Inflammatory macrophage (primary cell): ENCODE measurements around the gene ITM2B.
"Not testable (repeated sequence)": the region's sequence is repeated elsewhere in the genome, so short reads cannot be mapped to it uniquely, and the experiment has no call there.

ENCODE experiments used
- DNase-seq, 2 donors: peaks; one replicate each; pipeline ENCODE4 v3.0.0-alpha.2; 2020 to 2022

ITM2B gene

GRCh38 chr13:48230541-48230940 lies 2.5 kb upstream of the ITM2B start:
- no peak for DNase-seq

DNA sequence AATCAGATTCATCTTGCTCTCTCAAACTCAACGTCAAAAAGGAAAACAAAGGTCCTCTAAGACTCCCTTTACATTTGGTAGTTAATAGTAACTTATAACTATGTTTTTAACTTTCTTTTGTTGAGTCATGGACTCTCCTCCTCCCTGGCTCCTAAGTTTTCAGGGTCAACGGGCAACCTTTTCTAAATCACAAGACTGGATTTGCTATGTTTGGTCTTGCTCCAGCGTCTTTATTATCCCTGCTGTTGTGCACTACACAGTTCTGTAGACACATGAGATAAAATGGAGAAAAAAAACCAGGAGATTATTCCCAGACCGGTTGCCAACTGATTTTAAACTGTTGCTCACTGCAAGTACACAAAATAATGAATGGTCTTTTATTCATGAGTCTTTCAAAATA lies 1.9 kb upstream of the ITM2B start:
- no peak for DNase-seq

DNA sequence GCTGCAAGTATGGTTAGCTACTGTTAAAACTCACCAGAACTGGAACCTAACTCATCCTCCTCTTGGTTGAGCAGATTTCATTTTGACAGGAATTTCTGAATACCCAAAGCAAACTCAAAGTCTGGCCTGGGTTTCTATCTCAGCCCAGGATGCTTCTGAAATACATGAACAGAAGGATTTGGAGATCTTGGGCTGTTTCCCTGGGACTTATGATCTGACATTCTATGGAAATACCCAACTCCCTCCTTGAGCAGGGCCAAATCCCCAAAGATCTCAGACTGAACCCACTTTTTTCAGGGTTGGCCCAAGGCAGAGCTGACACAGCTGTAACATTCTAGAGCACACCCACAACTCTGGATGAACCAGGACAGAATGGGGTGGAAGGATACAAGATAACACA lies 1.1 kb upstream of the ITM2B start:
- no peak for DNase-seq

DNA sequence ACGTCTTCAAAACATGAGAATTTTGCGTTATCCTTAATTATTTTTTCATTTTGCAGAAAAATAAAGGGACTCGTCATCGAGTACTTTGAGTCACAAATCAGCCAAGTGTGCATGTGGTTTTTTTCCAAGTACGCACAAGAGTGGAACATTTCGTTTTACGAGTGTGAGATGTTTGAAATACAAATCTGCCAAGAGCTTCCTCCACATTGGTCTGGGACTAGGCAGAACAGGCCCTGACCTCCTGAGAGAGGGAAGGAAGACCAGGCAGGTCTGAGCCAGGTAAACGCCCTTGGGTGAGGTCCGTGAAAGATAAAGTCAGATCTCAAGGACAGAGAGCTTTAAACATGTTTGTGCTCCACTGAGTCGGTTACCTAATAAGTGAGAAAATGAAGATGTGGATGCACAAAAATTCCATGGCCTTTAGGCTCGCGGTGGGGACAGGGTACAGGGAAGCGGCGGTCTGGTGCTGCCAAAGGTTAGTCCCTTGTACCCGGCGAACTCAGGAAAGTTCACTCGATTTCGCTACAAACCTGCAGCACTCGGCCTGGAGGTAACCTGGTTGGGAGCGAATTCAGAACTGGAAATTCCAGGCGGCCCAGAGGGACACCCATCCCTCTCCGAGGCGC lies 473 bp upstream of the ITM2B start:
- DNase-seq = no peak

DNA sequence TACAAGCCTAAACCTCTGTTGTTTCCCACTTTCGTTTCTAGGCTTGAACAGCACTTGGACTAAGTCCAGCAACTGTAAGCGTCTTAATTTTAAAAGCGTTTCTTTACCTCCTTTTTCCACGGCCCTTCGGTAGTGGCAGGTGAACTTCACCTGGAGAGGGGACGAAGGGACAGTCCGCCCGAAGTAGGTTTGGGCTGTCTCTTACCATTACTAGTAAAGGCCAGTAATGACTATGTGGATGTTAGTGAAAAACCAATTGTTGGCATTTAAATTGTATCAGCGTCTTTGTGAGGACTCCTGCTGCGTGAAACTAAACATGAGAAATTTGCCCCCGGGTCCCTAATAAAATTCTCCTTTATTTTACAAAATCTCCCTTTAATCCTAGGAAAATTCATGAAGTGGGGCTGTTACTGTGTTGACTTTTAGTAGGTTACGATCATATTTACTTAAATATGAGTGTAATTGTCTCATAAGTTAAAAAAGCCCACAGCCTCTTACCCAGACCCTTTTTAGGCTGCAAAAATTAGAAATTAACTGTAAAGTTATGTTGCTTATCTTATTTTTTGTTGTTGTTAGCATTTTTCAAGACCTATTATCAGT lies 983 bp downstream of the ITM2B start:
- DNase-seq = peak in 1 of 2 donors; percentile 60

- peak in 1 of 2 donors; percentile 42 for DNase-seq
Observed at GRCh38 chr13:48234566-48235340, 1.7 kb downstream of the ITM2B start.

GRCh38 chr13:48235341-48236135 lies 2.5 kb downstream of the ITM2B start:
- peak in 1 of 2 donors; percentile 30 for DNase-seq

- DNase-seq = peak; percentile 78 to 87
Observed at GRCh38 chr13:48236528-48237353, 3.7 kb downstream of the ITM2B start.

DNA sequence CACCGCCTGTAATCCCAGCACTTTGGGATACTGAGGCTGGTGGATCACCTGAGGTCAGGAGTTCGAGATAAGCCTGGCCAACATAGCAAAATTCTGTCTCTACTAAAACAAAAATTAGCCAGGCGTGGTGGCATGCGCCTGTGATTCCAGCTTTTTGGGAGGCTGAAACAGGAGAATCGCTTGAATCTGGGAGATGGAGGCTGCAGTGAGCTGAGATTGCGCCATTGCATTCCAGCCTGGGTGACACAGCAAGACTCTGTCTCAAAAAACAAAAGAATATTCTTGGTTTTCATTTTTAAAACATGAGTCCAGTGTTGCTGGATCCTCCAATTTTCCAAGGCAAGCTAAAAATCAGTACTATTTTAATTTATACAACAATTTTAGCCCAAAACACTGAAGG lies 6.4 kb downstream of the ITM2B start:
- DNase-seq = not testable (repeated sequence)

DNA sequence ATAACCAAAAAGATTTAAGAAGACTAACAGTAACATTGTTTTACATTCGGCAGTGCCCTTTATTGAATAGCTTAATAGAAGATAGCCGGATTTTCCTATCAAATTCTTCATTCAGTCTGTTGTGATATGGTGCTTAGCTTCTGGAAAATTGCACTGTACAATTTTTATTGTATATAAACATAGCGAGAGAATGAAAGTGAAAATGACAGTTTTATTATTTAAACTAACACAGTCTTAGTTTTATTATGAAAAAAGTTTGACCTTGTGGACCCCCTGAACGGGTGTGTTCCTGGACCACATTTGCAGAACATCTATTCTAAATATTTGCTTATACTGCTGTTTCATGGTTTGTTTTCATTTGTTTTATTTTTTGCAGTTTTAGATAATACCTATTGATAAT lies 8.6 kb downstream of the ITM2B start:
- DNase-seq = no peak

DNA sequence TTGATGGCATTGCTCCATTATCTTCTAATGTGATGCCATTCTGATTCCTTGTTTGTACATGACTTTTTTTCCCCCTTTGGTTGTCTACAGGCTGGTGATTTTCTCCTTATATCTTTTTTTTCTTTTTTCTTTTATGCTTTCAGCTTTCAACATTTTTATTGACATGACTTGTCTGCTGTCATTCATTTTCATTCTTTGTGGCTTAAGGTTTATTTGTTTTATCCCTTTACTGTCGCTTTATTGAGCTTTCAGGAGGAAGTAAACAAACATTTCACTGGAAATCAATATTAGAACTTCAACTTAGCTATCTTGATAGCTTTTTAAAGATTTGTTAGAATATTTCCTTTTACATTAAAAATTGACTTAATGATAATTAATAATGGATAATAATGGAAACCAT lies 9.7 kb downstream of the ITM2B start:
- no peak for DNase-seq

DNA sequence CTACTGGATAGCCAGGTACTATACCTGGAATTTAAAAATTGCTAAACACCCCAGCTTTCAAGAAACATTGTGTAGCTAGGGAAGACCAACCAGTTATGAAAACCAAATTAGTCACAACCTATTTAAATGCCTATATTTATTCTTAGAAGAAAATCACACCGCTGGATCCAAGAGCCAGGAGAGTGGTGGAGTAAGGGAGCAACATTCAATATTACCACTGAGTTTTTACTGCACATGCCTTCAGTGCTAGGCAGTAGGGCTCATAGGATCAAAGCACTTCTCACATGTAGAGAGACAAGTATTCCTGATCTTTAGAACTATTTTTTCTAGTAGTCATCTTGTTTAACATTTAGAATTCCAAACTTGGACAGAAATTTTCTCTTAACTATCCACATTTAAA lies 11.2 kb downstream of the ITM2B start:
- DNase-seq = no peak

- peak; percentile 44 to 45 for DNase-seq
Observed at GRCh38 chr13:48246102-48246501, 13.1 kb downstream of the ITM2B start.

DNA sequence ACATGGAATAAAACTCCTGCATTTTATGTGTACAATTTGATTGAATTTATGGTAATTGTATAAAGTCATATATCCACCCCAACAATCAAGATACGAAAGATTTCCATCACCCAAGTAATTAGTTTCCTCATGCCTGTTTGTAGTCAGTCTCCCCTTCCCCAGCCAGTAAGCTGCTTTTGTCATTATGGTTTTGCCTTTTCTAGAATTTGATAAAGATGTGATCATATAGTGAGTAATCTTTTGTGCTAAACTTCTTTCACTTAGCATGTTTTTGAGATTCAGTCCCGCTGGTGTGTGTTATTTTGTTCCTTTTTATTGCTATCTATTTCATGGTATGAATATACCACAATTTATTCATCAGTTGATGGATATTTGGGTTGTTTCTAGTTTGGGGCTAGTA lies 16.0 kb downstream of the ITM2B start:
- DNase-seq = no peak

DNA sequence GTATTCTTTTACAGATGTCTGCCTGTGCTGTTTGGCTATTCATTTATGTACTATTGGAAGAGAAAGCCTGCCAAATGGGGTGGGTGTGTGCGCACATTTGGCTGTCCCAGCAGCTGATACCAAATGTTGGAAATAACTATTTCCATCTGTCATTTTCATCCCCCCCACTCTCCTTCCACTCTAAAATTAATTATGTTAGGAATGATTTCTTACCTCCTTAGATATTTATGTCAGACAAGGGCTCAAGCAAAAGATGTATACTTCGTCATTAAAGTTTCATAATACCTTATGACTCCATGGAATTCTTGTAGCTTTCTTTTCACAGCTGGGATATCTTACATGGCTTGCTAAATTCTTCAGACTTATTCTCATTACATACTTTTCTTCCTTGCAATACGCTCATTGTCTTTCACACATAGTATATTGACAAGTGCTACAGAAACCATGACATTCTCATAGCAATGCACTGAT lies 18.6 kb downstream of the ITM2B start:
- no peak for DNase-seq

- DNase-seq = no peak
Observed at GRCh38 chr13:48252176-48252575, 19.2 kb downstream of the ITM2B start.

GRCh38 chr13:48253849-48254248 lies 20.8 kb downstream of the ITM2B start:
- DNase-seq = no peak

- no peak for DNase-seq
Observed at GRCh38 chr13:48255090-48255489, 22.1 kb downstream of the ITM2B start.

GRCh38 chr13:48255954-48256353 lies 22.9 kb downstream of the ITM2B start:
- DNase-seq = no peak

DNA sequence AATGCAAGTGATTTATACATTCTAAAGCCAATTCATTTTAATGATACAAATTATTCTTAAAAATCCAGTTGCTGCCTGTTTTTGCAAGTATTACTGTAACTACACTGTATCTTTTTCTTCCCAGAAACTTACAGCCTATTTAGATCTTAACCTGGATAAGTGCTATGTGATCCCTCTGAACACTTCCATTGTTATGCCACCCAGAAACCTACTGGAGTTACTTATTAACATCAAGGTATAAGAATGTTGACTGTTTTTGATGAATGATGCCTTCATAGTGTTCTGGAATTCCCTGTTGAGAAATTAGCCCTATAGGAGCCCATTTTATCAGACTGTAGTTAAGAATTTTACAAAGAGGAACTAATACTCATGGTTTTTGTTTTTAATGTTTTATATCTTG lies 25.0 kb downstream of the ITM2B start:
- DNase-seq = no peak

- no peak for DNase-seq
Observed at GRCh38 chr13:48258430-48258829, 25.4 kb downstream of the ITM2B start.

DNA sequence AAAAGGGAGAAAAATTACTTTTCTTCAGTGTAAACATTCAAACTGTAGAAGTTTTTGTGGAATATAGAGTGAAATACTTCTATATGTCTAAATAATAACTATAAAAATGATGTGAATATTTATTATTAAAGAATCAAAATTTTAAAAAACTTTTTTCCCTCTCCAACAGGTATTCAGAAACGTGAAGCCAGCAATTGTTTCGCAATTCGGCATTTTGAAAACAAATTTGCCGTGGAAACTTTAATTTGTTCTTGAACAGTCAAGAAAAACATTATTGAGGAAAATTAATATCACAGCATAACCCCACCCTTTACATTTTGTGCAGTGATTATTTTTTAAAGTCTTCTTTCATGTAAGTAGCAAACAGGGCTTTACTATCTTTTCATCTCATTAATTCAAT lies 28.0 kb downstream of the ITM2B start:
- no peak for DNase-seq
